ENCODE data around the gene TRERF1. TPM values are rescaled to one million over a fixed set of nuclear protein-coding genes. Genes with fewer than 3 reads are reported as not detected.

TRERF1 gene
- polyA plus RNA-seq, 1 donor (not counting 4 experiments of a cell fraction or from before 2014, with no cell fraction given): 4.8 TPM

DNA sequence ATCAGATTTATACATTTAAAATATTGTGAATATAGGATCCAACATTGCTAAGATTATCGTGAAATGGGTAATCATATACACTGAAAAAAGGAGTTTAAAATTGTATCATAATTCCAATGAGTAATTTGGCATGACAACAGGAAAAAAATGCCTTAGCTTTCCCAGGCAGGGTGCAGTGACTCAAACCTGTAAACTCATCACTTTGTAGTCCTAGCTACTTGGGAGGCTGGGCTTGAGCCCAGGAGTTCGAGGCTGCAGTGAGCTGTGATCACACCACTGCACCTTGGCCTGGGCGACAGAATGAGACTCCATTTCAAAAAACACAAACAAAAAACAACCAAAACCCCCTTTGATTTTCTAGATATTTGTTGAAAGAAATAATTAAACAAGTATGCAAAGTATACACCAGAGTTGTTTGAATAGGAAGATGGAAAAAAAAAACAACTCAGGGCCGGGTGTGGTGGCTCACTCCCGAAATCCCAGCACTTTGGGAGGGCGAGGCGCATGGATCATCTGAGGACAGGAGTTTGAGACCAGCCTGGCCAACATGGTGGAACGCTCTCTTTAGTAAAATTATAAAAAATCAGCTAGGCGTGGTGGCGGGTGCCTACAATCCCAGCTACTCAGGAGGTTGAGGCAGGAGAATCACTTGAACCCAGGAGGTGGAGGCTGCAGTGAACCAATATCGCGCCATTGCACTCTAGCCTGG, 98.7 kb downstream of the TRERF1 start:
- DNase-seq (ENCODE audit: low read depth, low spot score) (peak; percentile 38), FAIRE-seq (no peak)
- H3K27me3 ChIP-seq (ENCODE audit: control insufficient read depth, extremely low read depth, insufficient read depth, low read length): no peaks in the 10 kb centered on the region
- H3K4me2 ChIP-seq (ENCODE audit: control insufficient read depth, extremely low read depth, insufficient read depth, low read depth, low read length): no peak overlapping the region
- no peak overlapping the region for H2AFZ ChIP-seq (ENCODE audit: control insufficient read depth, low read length)
- TF ChIP-seq, protein P1, sequence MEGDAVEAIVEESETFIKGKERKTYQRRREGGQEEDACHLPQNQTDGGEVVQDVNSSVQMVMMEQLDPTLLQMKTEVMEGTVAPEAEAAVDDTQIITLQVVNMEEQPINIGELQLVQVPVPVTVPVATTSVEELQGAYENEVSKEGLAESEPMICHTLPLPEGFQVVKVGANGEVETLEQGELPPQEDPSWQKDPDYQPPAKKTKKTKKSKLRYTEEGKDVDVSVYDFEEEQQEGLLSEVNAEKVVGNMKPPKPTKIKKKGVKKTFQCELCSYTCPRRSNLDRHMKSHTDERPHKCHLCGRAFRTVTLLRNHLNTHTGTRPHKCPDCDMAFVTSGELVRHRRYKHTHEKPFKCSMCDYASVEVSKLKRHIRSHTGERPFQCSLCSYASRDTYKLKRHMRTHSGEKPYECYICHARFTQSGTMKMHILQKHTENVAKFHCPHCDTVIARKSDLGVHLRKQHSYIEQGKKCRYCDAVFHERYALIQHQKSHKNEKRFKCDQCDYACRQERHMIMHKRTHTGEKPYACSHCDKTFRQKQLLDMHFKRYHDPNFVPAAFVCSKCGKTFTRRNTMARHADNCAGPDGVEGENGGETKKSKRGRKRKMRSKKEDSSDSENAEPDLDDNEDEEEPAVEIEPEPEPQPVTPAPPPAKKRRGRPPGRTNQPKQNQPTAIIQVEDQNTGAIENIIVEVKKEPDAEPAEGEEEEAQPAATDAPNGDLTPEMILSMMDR (optimal IDR thresholded peaks at IDR 0.05 in 1 of 3, IDR thresholded peaks at IDR 0.05 in 1 of 3, conservative IDR thresholded peaks at IDR 0.05 in 1 of 3; ENCODE audit: extremely low read depth in 1 of 3, insufficient read depth in 2 of 3, low read length in 3 of 3): no peak
- TF ChIP-seq EZH2 (IDR thresholded peaks at IDR 0.05; ENCODE audit: low read length): no peak
- no peak overlapping the region for H3K27ac ChIP-seq (ENCODE audit: control insufficient read depth, insufficient read depth, low read length)
- no peak overlapping the region for H3K4me3 ChIP-seq (ENCODE audit: control insufficient read depth in 2 of 3, extremely low read depth in 1 of 3, insufficient read depth in 2 of 3, low read depth in 1 of 3, low read length in 3 of 3)
- H3K79me2 ChIP-seq (ENCODE audit: control insufficient read depth, insufficient read depth, low read length): no peaks in the 10 kb centered on the region
- peaks cover 15% of the 10 kb centered on the region for H3K4me1 ChIP-seq (ENCODE audit: control insufficient read depth, extremely low read depth, insufficient read depth, low read length)
- H4K20me1 ChIP-seq (ENCODE audit: control insufficient read depth, extremely low read depth, insufficient read depth, low read length): no peaks in the 10 kb centered on the region
- peaks cover 3% of the 10 kb centered on the region for H3K9me1 ChIP-seq (ENCODE audit: control insufficient read depth, extremely low read depth, insufficient read depth, low read length)
- H3K36me3 ChIP-seq (ENCODE audit: control insufficient read depth in 2 of 2, extremely low read depth in 1 of 2, insufficient read depth in 2 of 2, low read length in 2 of 2): peaks cover 0 to 4% of the 10 kb centered on the region in 2 experiments
- H3K9me3 ChIP-seq (ENCODE audit: control insufficient read depth, low read depth, low read length): no peaks in the 10 kb centered on the region
- dilution Hi-C loops (cut with MboI; ENCODE audit: extremely low pct_ligation_motif_present, low sequenced_read_pairs): no loop called here
- H3K9ac ChIP-seq (ENCODE audit: control insufficient read depth, extremely low read depth, insufficient read depth, low read length): no peak overlapping the region

DNA sequence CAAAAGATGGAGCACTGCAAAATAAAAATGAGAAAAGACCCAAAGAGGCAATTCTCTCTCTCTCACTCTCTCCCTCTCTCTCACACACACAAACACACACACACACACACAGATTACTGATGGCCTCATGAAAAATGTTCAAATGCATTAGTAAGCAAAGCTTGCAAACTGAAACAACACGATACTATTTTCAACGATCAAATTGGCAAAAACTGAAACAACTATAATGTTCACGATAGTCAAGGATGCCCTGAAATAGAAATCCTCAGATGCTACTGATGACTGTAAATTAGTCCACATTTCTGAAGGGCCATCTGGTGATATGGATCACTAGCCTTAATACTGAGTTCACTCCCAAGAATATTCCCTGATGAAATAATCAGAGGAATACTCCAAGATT, 100.8 kb downstream of the TRERF1 start:
- Histone ChIP-seq H3K4me2 (ENCODE audit: control insufficient read depth, extremely low read depth, insufficient read depth, low read depth, low read length) (no peak overlapping the region), H3K9me3 (ENCODE audit: control insufficient read depth, low read depth, low read length) (no peaks in the 10 kb centered on the region), H3K4me1 (ENCODE audit: control insufficient read depth, extremely low read depth, insufficient read depth, low read length) (peaks cover 7% of the 10 kb centered on the region), H4K20me1 (ENCODE audit: control insufficient read depth, extremely low read depth, insufficient read depth, low read length) (no peaks in the 10 kb centered on the region), H3K4me3 (ENCODE audit: control insufficient read depth in 2 of 3, extremely low read depth in 1 of 3, insufficient read depth in 2 of 3, low read depth in 1 of 3, low read length in 3 of 3) (no peak overlapping the region), H3K27ac (ENCODE audit: control insufficient read depth, insufficient read depth, low read length) (no peak overlapping the region), H3K9me1 (ENCODE audit: control insufficient read depth, extremely low read depth, insufficient read depth, low read length) (peaks cover 3% of the 10 kb centered on the region), H3K79me2 (ENCODE audit: control insufficient read depth, insufficient read depth, low read length) (no peaks in the 10 kb centered on the region), H3K27me3 (ENCODE audit: control insufficient read depth, extremely low read depth, insufficient read depth, low read length) (no peaks in the 10 kb centered on the region), H3K9ac (ENCODE audit: control insufficient read depth, extremely low read depth, insufficient read depth, low read length) (no peak overlapping the region), H3K36me3 (ENCODE audit: control insufficient read depth in 2 of 2, extremely low read depth in 1 of 2, insufficient read depth in 2 of 2, low read length in 2 of 2) (peaks cover 0 to 4% of the 10 kb centered on the region in 2 experiments), H2AFZ (ENCODE audit: control insufficient read depth, low read length) (no peak overlapping the region)
- dilution Hi-C loops (cut with MboI; ENCODE audit: extremely low pct_ligation_motif_present, low sequenced_read_pairs): no loop called here
- FAIRE-seq (no peak), DNase-seq (ENCODE audit: low read depth, low spot score) (no peak)
- no peak for TF ChIP-seq EZH2 (IDR thresholded peaks at IDR 0.05; ENCODE audit: low read length)
- TF ChIP-seq, protein P1 (optimal IDR thresholded peaks at IDR 0.05 in 1 of 3, IDR thresholded peaks at IDR 0.05 in 1 of 3, conservative IDR thresholded peaks at IDR 0.05 in 1 of 3; ENCODE audit: extremely low read depth in 1 of 3, insufficient read depth in 2 of 3, low read length in 3 of 3): no peak

Data from keratinocyte (primary cell).